HG02840 (cell line): Measurements from ENCODE around the gene CRYBB1.
"Not testable (repeated sequence)": the region's sequence is repeated elsewhere in the genome, so short reads cannot be mapped to it uniquely, and the experiment has no call there.

Source experiments
- ATAC-seq: cut with Tn5 transposase; IDR thresholded peaks from one replicate; pipeline ENCODE4 v1.9.1; 2021; ENCODE audit warnings: mild to moderate bottlenecking, moderate library complexity, moderate number of reproducible peaks; ENCODE audit not compliant: unreplicated experiment, low FRiP score

CRYBB1 gene

DNA sequence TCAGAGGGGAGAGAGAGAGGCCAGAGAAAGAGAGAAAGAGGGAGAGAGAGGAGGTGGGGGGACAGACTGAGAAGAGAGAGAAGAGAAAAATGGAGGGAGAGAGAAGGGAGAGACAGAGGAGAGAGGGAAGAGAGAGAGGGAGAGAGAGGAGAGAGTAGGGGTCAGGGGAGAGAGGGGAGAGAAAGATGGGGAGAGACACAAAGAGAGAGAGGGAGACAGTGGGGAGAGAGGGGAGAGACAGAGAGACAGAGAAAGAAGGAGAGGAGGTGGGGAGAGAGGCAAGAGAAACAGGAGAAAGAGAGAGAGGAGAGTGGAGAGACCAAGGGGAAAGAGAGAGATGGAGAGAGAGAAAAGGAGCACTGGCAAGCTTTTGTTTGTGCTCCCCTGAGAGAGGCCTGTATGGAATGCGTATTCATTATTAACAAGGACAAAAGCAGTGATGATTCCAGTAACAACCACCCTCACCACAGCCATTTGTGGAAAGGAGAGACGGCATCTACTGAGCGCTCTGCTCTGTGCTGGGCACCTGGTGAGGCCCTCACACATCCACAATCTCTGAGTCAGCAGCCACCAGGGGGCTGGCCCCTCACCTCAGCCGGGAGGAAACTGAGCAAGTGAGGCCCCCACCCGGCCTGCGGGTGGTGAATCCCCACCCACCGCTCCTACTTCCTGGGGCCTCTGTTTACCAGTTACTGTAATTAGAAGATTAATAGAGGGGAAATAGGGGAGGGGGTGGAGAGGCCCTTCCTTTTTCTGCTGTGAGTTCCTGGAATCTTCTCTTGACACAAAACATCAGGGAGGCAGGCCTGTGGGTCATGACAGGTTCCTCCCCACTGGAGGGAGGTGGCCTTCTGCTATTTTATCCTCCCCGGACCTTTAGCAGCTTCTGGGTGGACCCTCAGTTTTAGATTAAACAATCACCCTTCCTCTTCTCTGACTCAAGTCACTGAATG lies 24.9 kb upstream of the CRYBB1 start:
- ATAC-seq, result no peak

- ATAC-seq, result no peak
These were observed 18.5 kb upstream of the CRYBB1 start for GRCh38 chr22:26636296-26636695.

- ATAC-seq, result no peak
These were observed 17.3 kb upstream of the CRYBB1 start for GRCh38 chr22:26635117-26635516.

- no peak for ATAC-seq
These were observed 16.4 kb upstream of the CRYBB1 start for GRCh38 chr22:26634189-26634588.

DNA sequence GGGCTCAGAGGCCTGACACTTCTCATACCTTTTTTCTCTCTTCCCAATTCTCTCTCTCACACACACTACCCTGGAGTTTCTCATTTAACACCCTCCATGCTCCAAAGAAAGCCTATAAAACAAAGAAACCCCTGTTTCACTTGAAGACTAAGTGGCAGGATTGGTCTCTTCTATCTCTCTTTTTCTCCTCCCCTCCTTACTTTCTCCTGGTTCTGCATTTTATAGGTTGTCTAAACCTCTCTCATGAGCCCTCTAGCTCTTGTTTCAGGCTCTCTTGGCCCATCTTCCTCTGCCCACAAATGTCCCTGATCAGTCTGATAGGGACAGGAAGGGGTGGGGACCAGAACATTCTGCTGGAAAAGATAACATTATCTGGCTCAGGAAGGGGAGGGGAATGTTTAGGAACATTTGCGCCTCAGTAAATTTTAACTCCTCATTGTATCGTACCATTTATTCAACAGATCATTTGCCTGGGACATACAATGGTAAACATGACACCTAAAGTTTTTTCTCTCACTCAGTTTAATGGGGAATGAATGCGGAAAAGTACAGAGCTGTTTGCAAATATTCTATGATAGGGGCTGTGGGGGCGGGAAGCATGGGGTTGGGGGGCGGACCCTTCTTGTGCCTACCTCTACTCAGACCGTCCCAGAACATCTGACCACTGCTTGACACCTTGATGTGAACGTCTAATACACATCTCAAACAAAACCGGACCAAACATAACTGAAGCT lies 14.8 kb upstream of the CRYBB1 start:
- ATAC-seq, result no peak

- ATAC-seq, result no peak
These were observed 13.5 kb upstream of the CRYBB1 start for GRCh38 chr22:26631282-26631681.

DNA sequence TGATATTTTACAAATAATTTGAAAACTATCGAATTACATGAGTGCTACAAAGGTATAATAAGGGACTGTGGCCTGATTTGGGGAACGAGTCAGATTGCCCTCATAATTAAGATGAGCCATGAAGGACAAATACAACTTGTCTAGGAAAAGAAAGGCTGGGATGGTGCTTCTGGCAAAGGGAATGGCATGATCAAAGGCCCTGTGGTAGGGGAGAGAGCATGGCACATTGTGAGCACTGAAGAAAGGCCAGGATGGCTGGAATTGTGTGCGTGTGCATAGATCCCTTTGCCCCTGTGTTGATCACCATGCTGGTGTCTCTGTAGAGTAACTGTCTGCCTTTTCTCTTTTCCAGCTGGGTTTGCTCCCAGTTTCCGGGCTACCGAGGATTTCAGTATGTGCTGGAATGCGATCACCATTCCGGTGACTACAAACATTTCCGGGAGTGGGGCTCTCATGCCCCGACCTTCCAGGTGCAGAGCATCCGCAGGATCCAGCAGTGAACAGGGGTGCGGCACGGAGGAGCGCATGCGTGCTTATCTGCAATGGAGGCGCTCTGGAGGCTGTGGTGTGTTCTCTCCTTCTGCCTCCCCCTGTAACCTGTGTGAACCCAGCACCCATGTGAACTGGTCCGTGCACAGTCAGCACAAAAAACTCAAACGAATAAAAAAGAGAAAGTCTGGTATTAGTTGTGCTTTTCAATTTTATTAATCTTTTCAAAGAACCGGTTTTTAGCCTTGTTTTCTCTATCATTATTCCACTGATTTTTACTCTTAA lies 12.3 kb upstream of the CRYBB1 start:
- no peak for ATAC-seq

DNA sequence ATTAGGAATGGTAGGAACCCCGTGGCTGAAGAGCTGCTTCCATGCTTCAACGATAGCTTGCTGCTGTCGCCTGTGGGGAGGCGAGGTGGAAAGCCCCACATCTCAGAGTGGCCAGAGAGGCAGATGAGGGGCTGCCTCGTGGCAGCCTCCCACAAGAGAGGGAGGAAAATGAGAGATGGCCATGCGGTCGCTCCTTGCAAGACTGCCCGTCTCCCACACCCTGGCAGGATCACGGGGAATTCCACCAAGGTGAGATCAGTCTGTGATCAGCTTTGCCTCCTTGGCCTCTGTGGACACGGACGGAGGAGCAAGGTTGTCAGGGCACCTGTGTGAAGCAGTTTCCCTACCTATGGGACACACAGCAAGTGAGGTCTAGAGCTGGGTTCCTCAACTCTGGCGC lies 7.0 kb upstream of the CRYBB1 start:
- ATAC-seq, result no peak

DNA sequence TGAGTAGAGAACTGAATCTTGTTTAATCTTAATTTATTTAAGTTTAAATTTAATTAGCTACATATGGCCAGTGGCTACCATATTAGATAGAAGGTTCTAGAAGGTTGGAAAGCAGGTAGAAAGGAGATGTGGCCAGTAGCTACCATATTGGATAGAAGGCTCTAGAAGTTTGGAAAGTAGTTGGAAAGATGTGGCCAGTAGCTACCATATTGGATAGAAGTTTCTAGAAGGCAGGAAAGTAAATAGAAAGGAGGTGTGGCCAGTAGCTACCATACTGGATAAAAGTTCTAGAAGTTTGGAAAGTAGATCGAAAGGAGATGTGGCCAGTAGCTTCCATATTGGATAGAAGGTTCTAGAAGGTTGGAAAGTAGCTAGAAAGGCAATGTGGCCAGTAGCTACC lies 6.2 kb upstream of the CRYBB1 start:
- no peak for ATAC-seq

DNA sequence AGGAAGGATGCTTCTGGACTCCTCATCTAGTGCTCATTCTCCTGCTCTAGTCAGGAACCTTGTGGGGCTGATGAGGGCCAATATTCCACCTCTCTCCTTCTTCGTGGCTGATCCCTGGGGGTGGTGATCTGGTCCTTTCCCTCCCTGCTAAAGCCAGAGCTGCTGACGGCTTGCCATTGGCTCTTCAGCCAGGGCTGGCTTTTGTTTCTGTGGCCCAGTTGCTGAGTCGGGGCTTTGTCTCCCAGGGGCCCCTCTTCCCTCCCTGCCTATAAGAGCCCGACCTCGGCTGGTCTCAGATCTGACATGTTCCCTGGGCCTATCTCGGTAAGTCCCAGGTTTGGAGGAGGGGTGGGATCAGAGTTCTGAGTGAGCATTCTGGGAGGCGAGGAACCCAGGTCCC lies 3.8 kb upstream of the CRYBB1 start, which contains the start of gene CRYBA4:
CRYBA4 (plus strand) TSS at position 301 of the 400 bp plus-strand sequence. CDS start 634 bp downstream, outside the sequence.
- ATAC-seq, result no peak

DNA sequence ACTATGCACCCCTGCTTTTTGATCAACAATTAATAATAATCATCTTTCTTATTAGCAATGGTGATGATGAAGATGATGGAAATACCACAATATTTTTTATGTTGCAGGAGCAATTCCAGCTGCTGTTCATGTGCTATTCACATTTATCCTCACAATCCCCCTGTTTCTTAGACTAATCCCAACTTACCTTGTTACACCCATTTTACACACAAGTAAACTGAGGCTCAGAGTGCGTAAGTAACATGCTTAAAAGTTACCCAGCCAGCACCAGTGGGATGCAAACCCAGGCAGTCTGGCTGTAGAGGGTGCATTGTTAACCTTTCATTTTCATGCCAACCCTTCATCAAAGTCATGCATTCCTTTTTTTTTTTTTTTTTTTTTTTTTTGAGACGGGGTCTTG lies 2.4 kb upstream of the CRYBB1 start:
- no peak for ATAC-seq

DNA sequence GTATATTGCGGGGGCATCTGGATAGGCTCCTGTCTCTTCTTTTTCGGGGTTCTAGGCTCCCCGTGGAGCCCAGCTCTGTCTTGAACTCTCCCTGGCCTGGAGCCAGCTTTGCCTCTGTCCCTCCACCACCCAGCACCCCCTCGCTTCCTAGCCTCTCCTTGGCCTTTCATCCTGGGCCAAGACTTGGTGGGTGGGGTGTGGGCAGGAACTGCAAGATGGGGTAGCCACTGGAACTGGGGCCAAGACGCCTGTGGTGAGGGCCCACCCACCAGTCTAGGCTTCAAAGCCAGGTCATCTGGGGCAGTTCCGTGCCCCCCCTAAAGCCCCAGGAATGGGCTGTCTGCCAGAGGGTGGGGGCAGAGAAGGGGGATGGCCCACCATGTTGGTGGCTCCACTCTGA lies 1.7 kb upstream of the CRYBB1 start:
- ATAC-seq, result no peak

DNA sequence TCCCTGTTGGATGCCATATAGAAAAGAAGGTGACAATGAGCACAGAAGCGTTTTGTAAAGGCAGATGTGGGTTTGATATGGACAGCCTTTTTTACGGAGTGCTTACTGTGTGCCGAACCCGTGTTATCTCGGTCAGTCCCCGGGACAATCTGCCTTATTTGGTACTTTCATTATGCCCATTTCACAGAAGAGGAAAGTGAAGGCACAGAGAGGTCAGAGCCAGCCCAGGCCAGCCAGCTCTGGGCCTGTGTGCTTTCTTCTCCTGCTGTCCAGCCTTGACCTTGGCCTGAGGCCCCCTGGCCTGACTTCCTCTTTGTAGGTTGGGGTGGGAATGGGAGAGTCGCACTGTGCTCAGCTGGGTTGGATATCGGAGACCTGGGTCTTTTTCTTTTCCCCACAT lies 628 bp upstream of the CRYBB1 start:
- ATAC-seq, result no peak

DNA sequence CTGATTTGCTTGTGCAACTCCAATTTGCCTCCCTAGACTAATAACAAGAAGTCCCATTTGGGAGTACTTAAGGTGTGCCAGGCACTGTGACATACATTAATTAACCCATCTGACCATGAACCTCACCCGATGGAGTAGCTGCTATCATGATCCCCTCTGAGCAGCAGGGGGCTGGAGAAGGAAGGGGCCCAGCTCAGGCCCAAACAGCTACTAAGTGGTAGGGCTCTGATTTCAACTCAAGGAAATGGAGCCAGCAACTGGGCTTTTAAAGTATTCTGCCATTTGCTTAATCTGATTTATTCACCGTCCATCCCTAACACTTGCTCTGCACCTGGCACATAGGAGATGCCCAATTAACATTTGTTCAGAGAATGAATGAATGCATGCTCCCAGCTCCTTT lies 1.2 kb downstream of the CRYBB1 start:
- ATAC-seq, result no peak

DNA sequence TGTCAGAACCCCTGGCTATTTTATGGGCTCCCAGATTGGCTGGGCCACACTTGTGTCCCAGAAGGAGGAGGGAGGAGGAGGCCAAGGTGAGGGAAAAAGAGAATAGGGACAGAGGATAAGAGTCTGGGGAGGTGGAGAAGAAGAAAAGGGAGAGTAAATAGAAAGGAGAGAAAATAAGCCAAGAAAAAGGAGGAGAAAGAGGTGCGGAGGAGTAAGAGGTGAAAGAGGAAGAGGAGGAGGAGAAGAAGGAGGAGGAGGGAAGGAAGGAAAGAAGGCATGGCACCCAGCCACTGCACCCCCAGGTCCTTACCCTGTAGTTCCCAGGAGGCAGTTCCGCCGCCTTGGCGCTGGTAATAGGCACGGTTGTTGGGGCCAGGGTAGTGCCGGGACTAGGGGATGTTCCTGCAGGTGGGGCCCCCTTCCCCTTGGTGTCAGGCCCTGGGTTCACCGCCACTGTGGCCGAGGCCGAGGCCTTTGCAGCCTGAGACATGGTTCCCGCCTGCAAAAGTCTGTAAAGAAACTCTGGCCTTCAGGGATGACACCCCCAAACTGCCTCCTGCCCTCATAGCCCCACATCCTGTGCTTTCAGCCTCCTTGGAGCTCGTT lies 1.9 kb downstream of the CRYBB1 start:
- no peak for ATAC-seq

DNA sequence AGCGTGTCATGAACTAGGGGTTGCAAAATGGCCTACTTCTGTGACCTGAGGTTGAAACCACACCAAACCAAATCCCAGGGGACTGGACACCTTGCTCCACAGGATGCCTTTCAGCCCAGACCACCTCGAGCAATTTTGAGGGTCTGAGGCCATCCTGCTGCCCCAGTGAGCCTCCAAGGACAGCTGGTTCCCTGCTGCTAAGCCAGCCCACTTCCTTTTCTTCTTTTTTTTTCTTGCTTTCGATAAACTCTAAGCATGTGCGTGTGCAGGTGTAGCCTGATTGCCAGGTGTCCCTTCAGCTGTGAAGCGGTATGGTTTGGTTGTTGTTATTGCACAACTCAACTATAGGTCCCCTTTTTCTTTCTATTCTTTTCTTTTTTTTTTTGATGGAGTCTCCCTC lies 2.7 kb downstream of the CRYBB1 start:
- no peak for ATAC-seq

DNA sequence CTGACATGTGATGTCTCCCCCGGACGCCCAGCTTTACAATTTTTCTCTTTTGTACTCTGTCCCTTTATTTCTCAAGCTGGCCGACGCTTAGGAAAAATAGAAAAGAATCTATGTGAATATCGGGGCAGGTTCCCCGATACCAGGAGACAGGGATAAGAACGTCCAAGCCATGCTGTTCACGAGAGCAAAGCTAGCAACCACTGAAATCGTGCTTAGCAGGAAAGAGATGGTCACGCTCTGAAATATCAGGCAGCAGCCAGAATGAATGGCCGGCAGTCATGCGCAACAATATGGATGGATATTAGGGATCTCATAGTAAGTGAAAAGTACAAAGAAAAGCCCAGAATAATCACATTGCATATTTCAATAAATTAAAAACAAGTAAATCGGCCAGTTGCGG lies 3.5 kb downstream of the CRYBB1 start:
- no peak for ATAC-seq

GRCh38 chr22:26613753-26614152 lies 4.1 kb downstream of the CRYBB1 start:
- ATAC-seq, result not testable (repeated sequence)

DNA sequence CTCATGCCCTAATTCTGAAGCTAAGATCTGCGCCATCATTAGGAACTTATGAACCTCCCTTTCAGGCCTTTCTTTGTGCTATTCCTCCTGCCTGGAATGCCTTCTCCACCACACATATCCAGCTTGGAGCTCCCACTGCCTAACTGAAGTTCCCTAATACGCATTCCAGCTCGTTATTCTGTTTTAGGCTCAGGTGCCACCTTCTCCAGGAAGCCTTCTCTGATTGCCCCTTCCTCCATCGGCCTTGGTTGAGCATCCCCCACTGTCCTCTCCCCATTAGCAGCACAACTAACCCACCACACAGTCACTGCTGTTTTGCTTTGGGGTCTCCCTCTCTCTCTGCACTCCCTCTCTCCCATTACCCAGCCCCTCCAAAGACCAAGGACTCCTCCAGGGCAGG lies 5.2 kb downstream of the CRYBB1 start:
- no peak for ATAC-seq

DNA sequence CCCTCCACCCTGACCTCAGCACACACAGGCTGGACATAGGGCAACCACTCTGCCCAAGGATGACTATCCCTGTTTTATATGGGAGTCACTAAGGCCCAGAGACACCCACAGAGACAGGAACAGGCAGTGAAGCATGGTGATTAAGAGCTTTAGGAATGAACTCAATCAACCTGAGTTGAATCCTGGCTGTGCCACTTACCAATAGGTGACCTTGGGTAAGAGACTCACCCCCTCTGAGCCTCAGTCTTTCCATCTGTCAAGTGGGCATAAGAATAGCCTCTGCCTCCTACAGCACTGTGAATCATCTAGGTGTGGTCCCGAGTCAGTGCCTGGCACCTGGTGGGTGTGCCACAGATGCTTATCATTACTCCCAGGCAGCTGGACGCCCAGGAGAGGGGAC lies 6.8 kb downstream of the CRYBB1 start:
- ATAC-seq, result no peak
